ENCODE data around the gene ALKBH4.
"Not testable (repeated sequence)": the region's sequence is repeated elsewhere in the genome, so short reads cannot be mapped to it uniquely, and the experiment has no call there.

Gene ALKBH4

GRCh38 chr7:102459221-102459844 lies 5.3 kb downstream of the ALKBH4 start:
- TF ChIP-seq CTCF (IDR thresholded peaks at IDR 0.05; ENCODE audit: extremely low read depth, missing control alignments) = no peak

GRCh38 chr7:102457352-102457924 lies 7.2 kb downstream of the ALKBH4 start:
- TF ChIP-seq CTCF (IDR thresholded peaks at IDR 0.05; ENCODE audit: extremely low read depth, missing control alignments) = no peak
- no peak for DNase-seq (ENCODE audit: low spot score)

More at GRCh38 chr7:102459221-102459844, 5.3 kb downstream of the ALKBH4 start:
- DNase-seq (ENCODE audit: low spot score) = no peak

GRCh38 chr7:102456327-102456726 lies 8.3 kb downstream of the ALKBH4 start:
- DNase-seq (ENCODE audit: low spot score) = no peak
- no peak for TF ChIP-seq CTCF (IDR thresholded peaks at IDR 0.05; ENCODE audit: extremely low read depth, missing control alignments)

- TF ChIP-seq CTCF (IDR thresholded peaks at IDR 0.05; ENCODE audit: extremely low read depth, missing control alignments) = no peak
- DNase-seq (ENCODE audit: low spot score) = no peak
Measured at GRCh38 chr7:102455596-102455995, 9.1 kb downstream of the ALKBH4 start.

GRCh38 chr7:102454932-102455331 lies 9.7 kb downstream of the ALKBH4 start:
- not testable (repeated sequence) for DNase-seq (ENCODE audit: low spot score)

GRCh38 chr7:102454468-102454867 lies 10.2 kb downstream of the ALKBH4 start:
- TF ChIP-seq CTCF (IDR thresholded peaks at IDR 0.05; ENCODE audit: extremely low read depth, missing control alignments) = no peak
- no peak for DNase-seq (ENCODE audit: low spot score)

GRCh38 chr7:102453319-102453718 lies 11.3 kb downstream of the ALKBH4 start:
- no peak for DNase-seq (ENCODE audit: low spot score)
- TF ChIP-seq CTCF (IDR thresholded peaks at IDR 0.05; ENCODE audit: extremely low read depth, missing control alignments) = no peak

- no peak for DNase-seq (ENCODE audit: low spot score)
- no peak for TF ChIP-seq CTCF (IDR thresholded peaks at IDR 0.05; ENCODE audit: extremely low read depth, missing control alignments)
Measured at GRCh38 chr7:102452451-102452850, 12.2 kb downstream of the ALKBH4 start.
